IMR-90 (cell line): ENCODE results near the gene PAX3. TPM values are rescaled to one million over a fixed set of nuclear protein-coding genes. Genes with fewer than 3 reads are reported as not detected.

ENCODE experiments used
- ATAC-seq: fragments of 200-7000 bp; cut with Tn5 transposase; 2 replicates; pipeline ENCODE4 v1.9.1; 2020; ENCODE audit warnings: low read depth, mild to moderate bottlenecking, moderate library complexity
- BruUV-seq: library from RNA; stranded (reverse); fragments of 400-500 nt; replicated peaks from 2 replicates; lab custom pipeline; 2021; lab: Mats Ljungman, UMichigan
- CTCF ChIA-PET: fragments of 300-600 bp; formaldehyde crosslinking; extraction: SDS; loops from one replicate; lab custom pipeline; 2021; ENCODE audit warnings: antibody characterized with exemption; lab: Yijun Ruan, JAX
- POLR2A ChIA-PET: fragments of 300-600 bp; sonication (Branson Sonifier 250); formaldehyde crosslinking; loops from one replicate; lab custom pipeline; 2022; ENCODE audit warnings: antibody characterized with exemption; ENCODE audit not compliant: unreplicated experiment; lab: Charles Lee
- DNase-seq: peaks from one replicate; pipeline ENCODE4 v3.0.0; 2013
- H2AFZ ChIP-seq: replicated peaks from 2 replicates; pipeline ENCODE3; 2013; ENCODE audit warnings: low read length, mild to moderate bottlenecking; ENCODE audit not compliant: poor library complexity
- H2AK5ac ChIP-seq: 2 replicates; pipeline ENCODE4 v1.6.1; 2013; ENCODE audit warnings: low read depth, low read length, inconsistent platforms
- H2AK9ac ChIP-seq: replicated peaks from 2 replicates; pipeline ENCODE3; 2013; ENCODE audit warnings: mild to moderate bottlenecking, low read depth, low read length, moderate library complexity; ENCODE audit not compliant: poor library complexity
- H2BK120ac ChIP-seq: 2 replicates; pipeline ENCODE4 v1.6.1; 2013; ENCODE audit warnings: low read depth, low read length, inconsistent platforms
- H2BK15ac ChIP-seq: 3 replicates; pipeline ENCODE4 v1.6.1; 2013; ENCODE audit warnings: low read depth, low read length, inconsistent platforms
- H2BK20ac ChIP-seq: 2 replicates; pipeline ENCODE4 v1.6.1; 2013; ENCODE audit warnings: low read depth, mild to moderate bottlenecking, inconsistent platforms, low read length, moderate library complexity
- H2BK5ac ChIP-seq: 2 replicates; pipeline ENCODE4 v1.6.1; 2013; ENCODE audit warnings: mild to moderate bottlenecking, low read depth, low read length, inconsistent platforms; ENCODE audit not compliant: poor library complexity, severe bottlenecking
- H3K14ac ChIP-seq: replicated peaks from 2 replicates; pipeline ENCODE4 v1.6.1; 2013; ENCODE audit warnings: low read depth, low read length, inconsistent platforms
- H3K18ac ChIP-seq: 2 replicates; pipeline ENCODE4 v1.6.1; 2013; ENCODE audit warnings: low read depth, low read length, control low read depth
- H3K23ac ChIP-seq: 2 replicates; pipeline ENCODE4 v1.6.1; 2013; ENCODE audit warnings: low read depth, low read length, inconsistent platforms
- H3K27ac ChIP-seq: 2 replicates; pipeline ENCODE4 v1.5.1; 2013; ENCODE audit warnings: mild to moderate bottlenecking, control low read depth, low read length; ENCODE audit not compliant: insufficient read depth
- H3K27me3 ChIP-seq: 2 replicates; pipeline ENCODE4 v1.6.1; 2013; ENCODE audit warnings: low read length; ENCODE audit not compliant: control insufficient read depth, insufficient read depth
- H3K36me3 ChIP-seq: 2 replicates; pipeline ENCODE4 v1.6.1; 2013; ENCODE audit warnings: low read length, mixed read lengths; ENCODE audit not compliant: control insufficient read depth, insufficient read depth
- H3K4ac ChIP-seq: 2 replicates; pipeline ENCODE4 v1.6.1; 2013; ENCODE audit warnings: low read depth, low read length, inconsistent platforms
- H3K4me1 ChIP-seq: 2 replicates; pipeline ENCODE4 v1.6.1; 2013; ENCODE audit warnings: low read length, mixed read lengths; ENCODE audit not compliant: control insufficient read depth, insufficient read depth
- H3K4me2 ChIP-seq: 2 replicates; pipeline ENCODE4 v1.6.1; 2013; ENCODE audit warnings: low read depth, mild to moderate bottlenecking, control low read depth, low read length, moderate library complexity
- H3K4me3 ChIP-seq: 2 replicates; pipeline ENCODE4 v1.5.1; 2013; ENCODE audit warnings: low read depth, mild to moderate bottlenecking, control low read depth, low read length, moderate library complexity; ENCODE audit not compliant: insufficient read depth
- H3K56ac ChIP-seq: 2 replicates; pipeline ENCODE4 v1.6.1; 2013; ENCODE audit warnings: low read length, inconsistent platforms; ENCODE audit not compliant: insufficient read depth; ENCODE audit errors: extremely low read depth
- H3K79me1 ChIP-seq, 2 experiments: 2 replicates each; pipeline ENCODE4 v1.6.1; 2013; ENCODE audit warnings: low read length in 2 of 2, inconsistent platforms in 1 of 2, low read depth in 1 of 2
- H3K9ac ChIP-seq: 2 replicates; pipeline ENCODE4 v1.6.1; 2013; ENCODE audit warnings: low read depth, low read length, control low read depth
- H3K9me1 ChIP-seq: 2 replicates; pipeline ENCODE4 v1.6.1; 2013; ENCODE audit warnings: low read length, inconsistent platforms; ENCODE audit not compliant: insufficient read depth
- H3K9me3 ChIP-seq: 2 replicates; pipeline ENCODE4 v1.6.1; 2013; ENCODE audit warnings: low read length; ENCODE audit not compliant: control insufficient read depth, insufficient read depth
- H4K20me1 ChIP-seq: 2 replicates; pipeline ENCODE4 v1.6.1; 2013; ENCODE audit warnings: low read length, inconsistent platforms; ENCODE audit not compliant: insufficient read depth
- H4K5ac ChIP-seq: 2 replicates; pipeline ENCODE4 v1.6.1; 2013; ENCODE audit warnings: mild to moderate bottlenecking, low read depth, low read length, control low read depth
- H4K8ac ChIP-seq, 2 experiments: 2 replicates each; pipeline ENCODE4 v1.6.1; 2013; ENCODE audit warnings: low read depth in 2 of 2, low read length in 2 of 2, control low read depth in 1 of 2, inconsistent platforms in 1 of 2
- H4K91ac ChIP-seq: 2 replicates; pipeline ENCODE4 v1.6.1; 2013; ENCODE audit warnings: low read depth, low read length, inconsistent platforms; ENCODE audit not compliant: insufficient read depth
- BHLHE40 ChIP-seq: fragments of 150-350 bp; IDR thresholded peaks from 2 replicates; pipeline ENCODE4 v1.6.1; 2016; ENCODE audit warnings: mild to moderate bottlenecking, low read depth, low read length
- MAFK ChIP-seq: IDR thresholded peaks from 2 replicates; pipeline ENCODE4 v1.6.1; 2012; ENCODE audit warnings: low read depth, low read length, improper control_type of control experiment
- MXI1 ChIP-seq: IDR thresholded peaks from 2 replicates; pipeline ENCODE4 v1.6.1; 2012; ENCODE audit warnings: low read depth, mild to moderate bottlenecking, low read length, moderate library complexity, borderline replicate concordance
- WGBS, 2 experiments: methylation state at CpG; one replicate each; pipeline versions ENCODE4 v1.1.5 to v1.1.7; 2013; ENCODE audit warnings: missing lambda C conversion rate in 2 of 2; ENCODE audit not compliant: insufficient read length in 1 of 2; ENCODE audit errors: extremely low coverage in 2 of 2; 5-methylcytosine and 5-hydroxymethylcytosine counted together
- dilution Hi-C: fragments of 300-500 bp; cut with HindIII; formaldehyde crosslinking; loops from one replicate; pipeline ENCODE4 v1.14.3; 2018; ENCODE audit warnings: low sequenced_read_pairs; ENCODE audit not compliant: unreplicated experiment
- in situ Hi-C: fragments of 300-500 bp; cut with MboI; formaldehyde crosslinking; loops from 3 replicates; pipeline ENCODE4 v1.14.3; 2019; ENCODE audit warnings: low sequenced_read_pairs, inconsistent platforms, mixed read lengths
- intact Hi-C: fragments of 100-400 bp; cut with micrococcal nuclease; formaldehyde crosslinking; loops from 2 replicates; pipeline ENCODE4 v1.10.0; 2022
- polyA plus RNA-seq, 3 experiments: library from polyadenylated mRNA; depleted of rRNA; stranded (reverse); fragments of >200 nt; gene quantifications; 2 replicates each; pipeline ENCODE4 v1.2.3, GENCODE V29; 2012; ENCODE audit warnings: low replicate concordance in 1 of 3
- total RNA-seq: library from RNA; depleted of rRNA; stranded (reverse); fragments of >200 nt; gene quantifications from 2 replicates; pipeline ENCODE4 v1.2.3, GENCODE V29; 2012

Gene PAX3
- total and polyA plus RNA-seq, 2 of the 4 experiments (the other 2 are of a cell fraction), result not detected

DNA sequence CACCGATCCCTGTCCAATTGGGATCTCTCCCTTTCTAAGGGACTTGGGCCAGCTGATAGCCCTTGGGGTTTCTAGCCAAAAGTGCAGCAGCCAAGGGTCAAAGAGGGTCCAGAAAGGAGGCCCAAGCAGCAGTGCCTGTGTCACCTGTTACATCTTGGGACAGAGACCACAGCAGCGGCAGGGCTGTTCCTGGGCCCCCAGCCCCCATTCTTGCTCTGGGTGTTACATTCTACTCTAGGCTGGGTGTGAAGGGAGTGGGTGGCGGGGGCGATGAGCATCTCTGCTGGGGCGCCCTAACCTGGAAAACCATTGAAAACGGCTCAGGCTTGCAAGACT, 1.2 kb downstream of the PAX3 start:
- dilution Hi-C loops (no loop called here), intact Hi-C loops (no loop called here), in situ Hi-C loops (no loop called here)
- no peak overlapping the region for H3K56ac ChIP-seq
- no peak overlapping the region for H3K27ac ChIP-seq
- peaks cover 98% of the 10 kb centered on the region for H3K27me3 ChIP-seq
- no TSS peak for BruUV-seq
- H3K4me2 ChIP-seq, result no peak overlapping the region
- H3K9me1 ChIP-seq, result no peaks in the 10 kb centered on the region
- H2AK9ac ChIP-seq, result no peak overlapping the region
- ATAC-seq, result no peak
- ChIA-PET POLR2A (no interaction called here), CTCF (no interaction called here)
- no peak overlapping the region for H4K5ac ChIP-seq
- H3K4me3 ChIP-seq, result no peak overlapping the region
- no peak overlapping the region for H4K8ac ChIP-seq
- no peak overlapping the region for H2BK15ac ChIP-seq
- H2BK20ac ChIP-seq, result no peak overlapping the region
- no peak for DNase-seq
- no peak overlapping the region for H2BK120ac ChIP-seq
- H2AFZ ChIP-seq, result no peak overlapping the region
- H3K9me3 ChIP-seq, result peaks cover 21% of the 10 kb centered on the region
- no peak overlapping the region for H2BK5ac ChIP-seq
- no peaks in the 10 kb centered on the region for H4K20me1 ChIP-seq
- no peak overlapping the region for H3K9ac ChIP-seq
- TF ChIP-seq MAFK, result no peak
- TF ChIP-seq MXI1, result no peak
- TF ChIP-seq BHLHE40, result no peak
- H3K4ac ChIP-seq, result no peak overlapping the region
- H3K36me3 ChIP-seq, result no peaks in the 10 kb centered on the region
- H3K23ac ChIP-seq, result no peak overlapping the region
- H4K91ac ChIP-seq, result no peak overlapping the region
- WGBS, 2 experiments, result 17% methylated on average over 1 of the region's 6 CpGs; no CpG with 5 or more reads in 1 of the 2 experiments
- H3K14ac ChIP-seq, result no peak overlapping the region
- no peak overlapping the region for H2AK5ac ChIP-seq
- no peaks in the 10 kb centered on the region for H3K79me1 ChIP-seq
- no peaks in the 10 kb centered on the region; the same call in 1 of the 2 replicates for H3K4me1 ChIP-seq
- no peak overlapping the region for H3K18ac ChIP-seq
